Right lobe of liver (tissue), 6 donors: ENCODE data around the gene RPS26. TPM values are rescaled to one million over a fixed set of nuclear protein-coding genes. Genes with fewer than 3 reads are reported as not detected.
A peak's percentile ranks its signal among the peaks of the same experiment; 100 is the strongest.
"Not testable (repeated sequence)": the region's sequence is repeated elsewhere in the genome, so short reads cannot be mapped to it uniquely, and the experiment has no call there.

Experiments
- ATAC-seq, 4 donors: fragments of 200-7000 bp; cut with Tn5 transposase; one replicate each; pipeline ENCODE4 v1.9.1; 2020; ENCODE audit warnings: mild to moderate bottlenecking in 4 of 4, moderate library complexity in 4 of 4
- DNase-seq, 3 donors: peaks; one replicate each; pipeline ENCODE4 v3.0.0-alpha.2; 2020
- H3K27ac ChIP-seq, 3 donors: fragments of 200-600 bp; one replicate each; pipeline ENCODE4 v1.8.0; 2022
- H3K27me3 ChIP-seq, 2 donors: fragments of 200-600 bp; one replicate each; pipeline ENCODE4 v1.8.0; 2022
- H3K36me3 ChIP-seq, 4 donors: fragments of 200-600 bp; sonication (generic) in 1 of 4; one replicate each; pipeline versions ENCODE4 v1.5.1 to v1.8.0; 2017 to 2022; ENCODE audit warnings: control low read depth in 1 of 4
- H3K4me1 ChIP-seq, 4 donors: fragments of 200-600 bp; sonication (generic) in 1 of 4; one replicate each; pipeline versions ENCODE4 v1.5.1 to v1.8.0; 2017 to 2022; ENCODE audit warnings: control low read depth in 1 of 4
- H3K4me3 ChIP-seq, 3 donors: fragments of 200-600 bp; one replicate each; pipeline ENCODE4 v1.8.0; 2022
- H3K9me3 ChIP-seq, 4 donors: fragments of 200-600 bp; sonication (generic) in 1 of 4; one replicate each; pipeline versions ENCODE4 v1.5.1 to v1.8.0; 2017 to 2022; ENCODE audit warnings: control low read depth in 1 of 4
- CTCF ChIP-seq, 4 donors: fragments of 200-600 bp in 3 of 4; fragments of 450-650 bp in 1 of 4; IDR thresholded peaks; one replicate each; pipeline versions ENCODE4 v1.5.1 to v1.8.0; 2016 to 2022; ENCODE audit warnings: antibody characterized with exemption in 4 of 4, mild to moderate bottlenecking in 2 of 4
- POLR2A ChIP-seq: fragments of 450-650 bp; IDR thresholded peaks from one replicate; pipeline ENCODE4 v1.6.1; 2017; ENCODE audit warnings: antibody characterized with exemption, mild to moderate bottlenecking
- WGBS: methylation state at CpG from one replicate; pipeline ENCODE4 v1.1.6; 2018; ENCODE audit warnings: low coverage, low lambda C conversion rate; ENCODE audit not compliant: insufficient coverage; ENCODE audit errors: missing lambda C conversion rate; 5-methylcytosine and 5-hydroxymethylcytosine counted together
- intact Hi-C, 2 donors: fragments of 100-400 bp; cut with DNase I; formaldehyde crosslinking; loops; one replicate each; pipeline versions ENCODE4 v1.11.2 to v1.14.1; 2022
- total RNA-seq, 6 experiments: library from RNA; depleted of rRNA in 2 of 6; stranded (reverse); fragments of >200 nt in 2 of 6; fragmentation: NEBNext Ultra II Directional in 3 of 6; extraction: Animal tissue kit (Norgen Biotek cat#: 25700) in 3 of 6; gene quantifications; one replicate each; pipeline versions ENCODE4 v1.1.0 to v1.2.4, GENCODE V29; 2016 to 2023
- donor health status: DM: no; HTN: yes; CAD: no.
- donor health status: DM: no; HTN: no; CAD: no.
- donor health status: DM: no; HTN: no; CAD: no.
- donor health status: DM: no; HTN: yes; CAD: no.
- donor health status: DM: no; HTN: yes; CAD: no.

The RPS26 gene
- total RNA-seq, 6 experiments from 2014 or later, result 17.2 to 600 (median 24.9) TPM

- TF ChIP-seq POLR2A (no peak), CTCF (IDR thresholded peaks at IDR 0.05) (no peak)
- intact Hi-C loops, result no loop called here
- H3K4me1 ChIP-seq, result no peaks in the 10 kb centered on the region
- H3K9me3 ChIP-seq, result no peaks in the 10 kb centered on the region
- no peak for DNase-seq
- ATAC-seq, result no peak
- H3K36me3 ChIP-seq, result no peaks in the 10 kb centered on the region
- H3K4me3 ChIP-seq, result no peak overlapping the region
- H3K27me3 ChIP-seq, result no peaks in the 10 kb centered on the region
- no peak overlapping the region for H3K27ac ChIP-seq
Measured at GRCh38 chr12:56062996-56063395, 21.3 kb downstream of the RPS26 start.

GRCh38 chr12:56071648-56072047 lies 29.9 kb downstream of the RPS26 start:
- no peaks in the 10 kb centered on the region for H3K36me3 ChIP-seq
- TF ChIP-seq CTCF (IDR thresholded peaks at IDR 0.05) (no peak), POLR2A (no peak)
- intact Hi-C loops, result no loop called here

GRCh38 chr12:56074396-56074795 lies 32.7 kb downstream of the RPS26 start:
- Histone ChIP-seq H3K4me3 (no peak overlapping the region), H3K4me1 (peaks cover 0 to 9% (median 0%) of the 10 kb centered on the region in 4 donors), H3K36me3 (no peaks in the 10 kb centered on the region), H3K9me3 (no peaks in the 10 kb centered on the region), H3K27me3 (no peaks in the 10 kb centered on the region), H3K27ac (no peak overlapping the region)
- WGBS, result 94% methylated on average over 5 of the region's 5 CpGs
- no peak for DNase-seq
- no peak for ATAC-seq
- intact Hi-C loops, result no loop called here
- TF ChIP-seq POLR2A, result no peak
- TF ChIP-seq CTCF (IDR thresholded peaks at IDR 0.05), result no peak

More at GRCh38 chr12:56071648-56072047, 29.9 kb downstream of the RPS26 start:
- DNase-seq (no peak), ATAC-seq (no peak)
- WGBS, result 91% methylated on average over 4 of the region's 4 CpGs
- Histone ChIP-seq H3K4me3 (no peak overlapping the region), H3K27me3 (no peaks in the 10 kb centered on the region), H3K27ac (no peak overlapping the region), H3K9me3 (no peaks in the 10 kb centered on the region), H3K4me1 (no peaks in the 10 kb centered on the region)

- peak overlapping the region in 1 of 3 donors; percentile 93 for H3K27ac ChIP-seq
- H3K9me3 ChIP-seq, H3K36me3 ChIP-seq, H3K4me3 ChIP-seq, ATAC-seq, intact Hi-C loops, H3K27me3 ChIP-seq, DNase-seq: not testable (repeated sequence)
- WGBS, result 78% methylated on average over 6 of the region's 9 CpGs
- peaks cover 0 to 20% (median 1%) of the 10 kb centered on the region in 4 donors for H3K4me1 ChIP-seq
Measured at GRCh38 chr12:56077966-56078365, 36.2 kb downstream of the RPS26 start.

GRCh38 chr12:56078427-56078826 lies 36.7 kb downstream of the RPS26 start:
- no peak for DNase-seq
- intact Hi-C loops, result no loop called here
- Histone ChIP-seq H3K4me3 (peak overlapping the region in 1 of 3 donors; percentile 90), H3K4me1 (peaks cover 0 to 24% (median 3%) of the 10 kb centered on the region in 4 donors), H3K36me3 (peaks cover 0 to 2% (median under 1%) of the 10 kb centered on the region in 4 donors), H3K9me3 (no peaks in the 10 kb centered on the region), H3K27me3 (no peaks in the 10 kb centered on the region), H3K27ac (peak overlapping the region in 1 of 3 donors; percentile 93)
- 50% methylated on average over 1 of the region's 1 CpG for WGBS
- no peak for TF ChIP-seq POLR2A
- TF ChIP-seq CTCF (IDR thresholded peaks at IDR 0.05), result no peak
- no peak for ATAC-seq
